Activated CD8-positive, alpha-beta memory T cell treated with anti-CD3 and anti-CD28 coated beads, Interleukin-2, amount 50 U/mL, for 1 hour (primary cell): ENCODE measurements around the gene PANK1.

Experiments used
- DNase-seq: peaks from one replicate; pipeline ENCODE4 v3.0.0-alpha.2; 2020; ENCODE audit errors: extremely low read depth

PANK1 gene

GRCh38 chr10:89535171-89536012 is 109.7 kb downstream of the PANK1 start, which contains the start of gene SLC16A12:
Gene SLC16A12 (minus strand): TSS chr10:89535594. CDS start chr10:89462578, 73,016 bp downstream.
- DNase-seq, result no peak

- no peak for DNase-seq
Observed at GRCh38 chr10:89534826-89535166, 110.2 kb downstream of the PANK1 start.
